Coronary artery (tissue), 2 donors: ENCODE data around the gene OR2K2.
A peak's percentile ranks its signal among the peaks of the same experiment; 100 is the strongest.
"Not testable (repeated sequence)": the region's sequence is repeated elsewhere in the genome, so short reads cannot be mapped to it uniquely, and the experiment has no call there.

Experiments
- DNase-seq: peaks from one replicate; pipeline ENCODE4 v3.0.0-alpha.2; 2017; ENCODE audit warnings: low spot score
- H3K27ac ChIP-seq, 2 donors: fragments of 200-600 bp; sonication (generic); one replicate each; pipeline ENCODE4 v1.5.1; 2016 to 2019
- H3K4me3 ChIP-seq: fragments of 200-600 bp; sonication (generic); 2 replicates; pipeline ENCODE4 v1.5.1; 2016; ENCODE audit warnings: mild to moderate bottlenecking, moderate library complexity
- TF ChIP-seq, protein P1 (sequence below): fragments of 200-600 bp; sonication (generic); IDR thresholded peaks from one replicate; pipeline ENCODE4 v1.5.1; 2019; ENCODE audit warnings: antibody characterized with exemption

OR2K2 gene

DNA sequence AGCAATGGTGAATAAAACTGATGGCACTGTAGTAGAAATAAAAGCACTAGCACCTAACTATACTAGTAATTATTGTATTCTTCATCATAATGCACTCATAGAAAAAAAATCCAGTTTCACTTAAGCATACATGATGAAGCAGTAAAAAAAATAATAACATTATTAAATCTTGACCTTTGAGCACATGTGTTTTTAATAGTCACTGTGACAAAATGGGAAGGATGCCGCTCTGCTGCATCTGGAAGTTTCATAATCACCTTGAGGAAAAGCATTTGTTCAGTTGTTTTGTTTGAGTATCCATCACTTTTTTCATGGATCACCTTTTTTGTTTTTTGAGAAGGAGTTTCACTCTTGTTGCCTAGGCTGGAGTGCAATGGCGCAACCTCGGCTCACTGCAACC, 13.2 kb downstream of the OR2K2 start:
- no peak for DNase-seq
- Histone ChIP-seq H3K4me3 (no peak overlapping the region), H3K27ac (no peak overlapping the region)
- TF ChIP-seq, protein P1, sequence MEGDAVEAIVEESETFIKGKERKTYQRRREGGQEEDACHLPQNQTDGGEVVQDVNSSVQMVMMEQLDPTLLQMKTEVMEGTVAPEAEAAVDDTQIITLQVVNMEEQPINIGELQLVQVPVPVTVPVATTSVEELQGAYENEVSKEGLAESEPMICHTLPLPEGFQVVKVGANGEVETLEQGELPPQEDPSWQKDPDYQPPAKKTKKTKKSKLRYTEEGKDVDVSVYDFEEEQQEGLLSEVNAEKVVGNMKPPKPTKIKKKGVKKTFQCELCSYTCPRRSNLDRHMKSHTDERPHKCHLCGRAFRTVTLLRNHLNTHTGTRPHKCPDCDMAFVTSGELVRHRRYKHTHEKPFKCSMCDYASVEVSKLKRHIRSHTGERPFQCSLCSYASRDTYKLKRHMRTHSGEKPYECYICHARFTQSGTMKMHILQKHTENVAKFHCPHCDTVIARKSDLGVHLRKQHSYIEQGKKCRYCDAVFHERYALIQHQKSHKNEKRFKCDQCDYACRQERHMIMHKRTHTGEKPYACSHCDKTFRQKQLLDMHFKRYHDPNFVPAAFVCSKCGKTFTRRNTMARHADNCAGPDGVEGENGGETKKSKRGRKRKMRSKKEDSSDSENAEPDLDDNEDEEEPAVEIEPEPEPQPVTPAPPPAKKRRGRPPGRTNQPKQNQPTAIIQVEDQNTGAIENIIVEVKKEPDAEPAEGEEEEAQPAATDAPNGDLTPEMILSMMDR: no peak

- Histone ChIP-seq H3K4me3 (no peak overlapping the region), H3K27ac (no peak overlapping the region)
- TF ChIP-seq, protein P1: no peak
- DNase-seq: no peak
Measured at GRCh38 chr9:111305914-111306313, 24.1 kb downstream of the OR2K2 start.

DNA sequence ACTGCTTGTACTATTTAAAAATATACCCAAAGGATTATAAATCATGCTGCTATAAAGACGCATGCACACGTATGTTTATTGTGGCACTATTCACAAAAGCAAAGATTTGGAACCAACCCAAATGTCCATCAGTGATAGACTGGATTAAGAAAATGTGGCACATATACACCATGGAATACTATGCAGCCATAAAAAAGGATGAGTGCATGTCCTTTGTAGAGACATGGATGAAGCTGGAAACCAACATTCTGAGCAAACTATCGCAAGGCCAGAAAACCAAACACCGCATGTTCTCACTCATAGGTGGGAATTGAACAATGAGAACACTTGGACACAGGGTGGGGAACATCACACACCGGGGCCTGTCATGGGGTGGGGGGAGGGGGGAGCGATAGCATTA, 26.0 kb downstream of the OR2K2 start:
- DNase-seq, H3K4me3 ChIP-seq, H3K27ac ChIP-seq: not testable (repeated sequence)

GRCh38 chr9:111301195-111301594, 28.8 kb downstream of the OR2K2 start:
- H3K27ac ChIP-seq: no peak overlapping the region
- TF ChIP-seq, protein P1: no peak
- DNase-seq: no peak
- no peak overlapping the region for H3K4me3 ChIP-seq

DNA sequence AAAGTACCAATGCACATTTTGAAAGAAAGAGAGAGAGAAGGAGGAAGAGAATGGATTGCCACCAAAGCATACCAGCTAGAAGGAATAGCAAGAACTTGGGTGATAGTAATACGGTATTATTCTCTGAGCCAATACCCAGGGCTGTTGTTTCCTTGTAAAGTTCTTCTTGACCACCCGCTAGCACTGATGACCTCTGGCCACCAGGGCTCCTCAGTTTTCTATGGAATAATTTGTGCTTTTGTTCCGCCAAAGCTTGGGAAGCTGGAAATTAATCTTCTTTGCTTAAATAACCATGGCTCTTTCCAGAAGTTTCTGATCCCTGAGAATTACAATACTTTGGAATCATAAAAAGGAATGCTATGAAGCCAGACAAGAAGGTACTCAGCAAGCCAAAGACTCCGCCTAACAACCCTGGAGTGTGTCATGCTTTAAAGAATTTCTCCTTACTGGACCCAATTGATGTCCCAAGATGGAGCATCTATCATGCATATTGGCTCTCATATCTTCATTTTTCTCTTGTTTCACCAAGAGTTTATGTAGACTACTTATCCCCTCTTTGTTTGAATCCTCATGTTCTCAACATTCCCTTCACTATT, 29.8 kb downstream of the OR2K2 start:
- no peak for DNase-seq
- Histone ChIP-seq H3K27ac (peak overlapping the region in 1 of 2 donors; percentile 13), H3K4me3 (no peak overlapping the region)
- TF ChIP-seq, protein P1: no peak

DNA sequence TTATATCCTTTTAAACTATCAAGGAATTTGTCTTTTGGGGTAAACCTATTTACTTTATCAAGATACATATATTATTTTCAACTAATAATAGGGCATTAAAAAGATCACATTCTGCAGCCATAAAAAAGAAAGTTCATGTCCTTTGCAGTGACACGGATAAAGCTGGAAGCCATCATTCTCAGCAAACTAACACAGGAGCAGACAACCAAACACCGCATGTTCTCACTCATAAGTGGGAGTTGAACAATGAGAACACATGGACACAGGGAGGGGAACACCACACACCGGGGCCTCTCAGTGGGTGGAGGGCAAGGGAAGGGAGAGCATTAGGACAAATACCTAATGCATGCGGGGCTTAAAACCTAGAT, 30.4 kb downstream of the OR2K2 start:
- H3K27ac ChIP-seq: peak overlapping the region in 1 of 2 donors; percentile 45
- DNase-seq: not testable (repeated sequence)
- peak overlapping the region; percentile 32 for H3K4me3 ChIP-seq

- H3K4me3 ChIP-seq: peak overlapping the region; percentile 21
- TF ChIP-seq, protein P1: peak; percentile 73
- DNase-seq: no peak
- H3K27ac ChIP-seq: peak overlapping the region; percentile 21 to 54
Measured at GRCh38 chr9:111298731-111299598, 31.1 kb downstream of the OR2K2 start.

DNA sequence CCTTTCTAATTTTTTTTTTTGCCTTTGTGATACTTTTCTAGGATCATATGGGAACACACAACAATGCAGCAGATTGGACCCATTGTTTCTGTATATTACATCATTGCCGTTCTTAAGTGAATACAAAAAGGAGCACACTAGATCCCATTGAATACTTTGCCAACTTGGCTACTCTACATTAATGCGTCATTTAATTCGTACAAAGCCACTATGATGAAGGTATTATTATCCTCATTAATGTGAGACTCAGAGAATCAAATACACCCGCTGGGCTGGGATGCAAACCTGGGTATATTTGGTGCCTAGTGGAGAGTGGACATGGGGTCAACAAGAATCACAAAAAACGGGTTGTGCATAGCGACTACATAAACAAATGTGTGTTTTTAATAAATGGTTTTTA, 31.9 kb downstream of the OR2K2 start:
- Histone ChIP-seq H3K4me3 (no peak overlapping the region), H3K27ac (peak overlapping the region in 1 of 2 donors; percentile 54)
- DNase-seq: no peak
- TF ChIP-seq, protein P1: no peak
